NT2/D1 (cell line): ENCODE measurements around the gene RPTOR.

ENCODE experiments used
- DNase-seq: peaks from one replicate; pipeline ENCODE4 v3.0.0-alpha.2; 2011; ENCODE audit warnings: low read depth, low spot score
- H3K27me3 ChIP-seq: 2 replicates; pipeline ENCODE4 v1.6.0; 2011; ENCODE audit warnings: mild to moderate bottlenecking; ENCODE audit not compliant: insufficient read length, insufficient read depth
- H3K36me3 ChIP-seq: 2 replicates; pipeline ENCODE4 v1.6.1; 2011; ENCODE audit warnings: mild to moderate bottlenecking, low read length, mixed read lengths; ENCODE audit not compliant: insufficient read depth, insufficient read length
- H3K4me1 ChIP-seq: 2 replicates; pipeline ENCODE4 v1.5.1; 2011; ENCODE audit not compliant: insufficient read depth, insufficient read length
- H3K4me3 ChIP-seq: 2 replicates; pipeline ENCODE4 v1.5.1; 2011; ENCODE audit warnings: low read depth; ENCODE audit not compliant: insufficient read length
- H3K9ac ChIP-seq: 2 replicates; pipeline ENCODE4 v1.6.0; 2011; ENCODE audit warnings: low read depth; ENCODE audit not compliant: insufficient read length
- H3K9me3 ChIP-seq: 2 replicates; pipeline ENCODE4 v1.5.1; 2011; ENCODE audit warnings: mild to moderate bottlenecking, low read length; ENCODE audit not compliant: insufficient read depth
- SUZ12 ChIP-seq: IDR thresholded peaks from 2 replicates; pipeline ENCODE4 v1.6.1; 2011; ENCODE audit not compliant: insufficient read length, insufficient read depth; ENCODE audit errors: extremely low read depth
- YY1 ChIP-seq: IDR thresholded peaks from 2 replicates; pipeline ENCODE4 v1.6.1; 2011; ENCODE audit not compliant: insufficient read length, insufficient read depth
- ZNF274 ChIP-seq: IDR thresholded peaks from 2 replicates; pipeline ENCODE4 v1.6.1; 2011; ENCODE audit warnings: mild to moderate bottlenecking, low read depth, low read length

RPTOR gene

GRCh38 chr17:80544655-80545498 is at the start of gene RPTOR:
Gene RPTOR, plus strand, starts transcription at chr17:80544838. Its CDS starts 792 bp downstream, at chr17:80545630.
- Histone ChIP-seq H3K27me3 (no peaks in the 10 kb centered on the region), H3K9me3 (no peaks in the 10 kb centered on the region), H3K9ac (peak within 1 kb of the TSS; percentile 98), H3K4me1 (peaks cover 4% of the 10 kb centered on the region), H3K36me3 (peaks cover 19% of the 10 kb centered on the region), H3K4me3 (peak within 1 kb of the TSS; percentile 95)
- no peak for TF ChIP-seq SUZ12
- peak; percentile 98 for TF ChIP-seq YY1
- TF ChIP-seq ZNF274, result no peak
- DNase-seq, result peak; percentile 80

- peaks cover 3% of the 10 kb centered on the region for H3K27me3 ChIP-seq
- H3K4me1 ChIP-seq, result peaks cover 23% of the 10 kb centered on the region
- TF ChIP-seq YY1 (no peak), SUZ12 (no peak), ZNF274 (no peak)
- no peak overlapping the region for H3K4me3 ChIP-seq
- H3K36me3 ChIP-seq, result no peaks in the 10 kb centered on the region
- no peak for DNase-seq
- no peak overlapping the region for H3K9ac ChIP-seq
- H3K9me3 ChIP-seq, result no peaks in the 10 kb centered on the region
These were observed 46.9 kb upstream of the RPTOR start for GRCh38 chr17:80497726-80498241.

GRCh38 chr17:80498242-80498919 is 46.3 kb upstream of the RPTOR start:
- DNase-seq, result no peak
- Histone ChIP-seq H3K4me3 (no peak overlapping the region), H3K9me3 (no peaks in the 10 kb centered on the region), H3K9ac (no peak overlapping the region), H3K27me3 (peaks cover 3% of the 10 kb centered on the region), H3K36me3 (no peaks in the 10 kb centered on the region), H3K4me1 (peaks cover 21% of the 10 kb centered on the region)
- TF ChIP-seq SUZ12, result no peak
- TF ChIP-seq ZNF274, result no peak
- no peak for TF ChIP-seq YY1

DNA sequence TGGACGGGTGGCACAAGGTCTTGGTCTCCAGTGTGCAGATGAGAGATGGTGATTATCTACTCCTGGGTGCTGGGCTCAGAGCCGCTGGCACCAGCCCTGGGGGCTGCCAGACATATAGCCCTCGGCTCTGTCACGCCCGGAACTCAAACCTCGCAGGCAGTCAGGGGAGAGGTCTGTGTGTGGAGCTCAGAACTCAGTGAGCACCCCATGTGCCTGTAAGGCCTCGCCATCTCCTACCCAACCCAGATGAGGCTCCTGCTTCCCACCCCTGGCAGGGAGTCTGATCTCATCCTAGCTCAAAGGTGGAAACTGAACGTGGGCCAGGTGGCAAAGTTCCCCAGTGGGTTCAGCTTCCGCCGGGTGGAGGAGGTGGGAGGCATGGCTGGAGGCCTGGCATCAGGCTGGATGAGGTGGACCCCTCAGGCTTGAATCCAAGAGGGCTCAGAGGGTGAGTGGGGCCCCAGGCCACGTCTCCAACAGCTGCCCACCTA is 45.7 kb upstream of the RPTOR start:
- DNase-seq, result no peak
- H3K27me3 ChIP-seq, result peaks cover 7% of the 10 kb centered on the region
- H3K9me3 ChIP-seq, result no peaks in the 10 kb centered on the region
- peaks cover 20% of the 10 kb centered on the region for H3K4me1 ChIP-seq
- no peak overlapping the region for H3K4me3 ChIP-seq
- TF ChIP-seq YY1, result no peak
- TF ChIP-seq SUZ12, result no peak
- TF ChIP-seq ZNF274, result no peak
- H3K36me3 ChIP-seq, result no peaks in the 10 kb centered on the region
- H3K9ac ChIP-seq, result no peak overlapping the region

DNA sequence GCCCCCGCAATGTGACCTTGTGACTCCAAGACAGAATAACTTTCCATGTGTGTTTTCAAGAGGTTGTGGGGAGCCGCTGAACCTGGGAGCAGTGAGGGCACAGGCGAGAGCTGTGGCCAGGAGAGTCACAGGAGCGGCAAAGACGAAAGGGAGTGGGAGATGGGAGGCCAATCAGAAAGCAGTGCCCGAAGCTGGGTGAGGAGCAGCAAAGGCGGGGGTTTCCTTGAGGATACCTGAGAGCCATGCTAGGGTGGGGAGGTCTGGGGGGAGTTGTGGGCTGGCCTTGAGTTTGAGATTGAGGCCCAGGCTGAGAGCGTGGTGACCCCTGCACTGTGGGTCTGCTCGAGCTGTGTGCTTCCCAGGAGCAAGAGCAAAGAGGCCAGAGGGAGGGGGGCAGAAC is 45.1 kb upstream of the RPTOR start:
- H3K9me3 ChIP-seq, result no peaks in the 10 kb centered on the region
- peaks cover 20% of the 10 kb centered on the region for H3K4me1 ChIP-seq
- H3K27me3 ChIP-seq, result peaks cover 13% of the 10 kb centered on the region
- no peak overlapping the region for H3K9ac ChIP-seq
- TF ChIP-seq YY1 (no peak), SUZ12 (no peak), ZNF274 (no peak)
- no peak overlapping the region for H3K4me3 ChIP-seq
- H3K36me3 ChIP-seq, result no peaks in the 10 kb centered on the region
- no peak for DNase-seq

GRCh38 chr17:80499961-80500665 is 44.5 kb upstream of the RPTOR start:
- no peak overlapping the region for H3K4me3 ChIP-seq
- no peaks in the 10 kb centered on the region for H3K36me3 ChIP-seq
- TF ChIP-seq SUZ12, result no peak
- TF ChIP-seq YY1, result no peak
- no peak for TF ChIP-seq ZNF274
- H3K27me3 ChIP-seq, result peaks cover 15% of the 10 kb centered on the region
- no peak for DNase-seq
- no peaks in the 10 kb centered on the region for H3K9me3 ChIP-seq
- H3K4me1 ChIP-seq, result peaks cover 20% of the 10 kb centered on the region
- H3K9ac ChIP-seq, result peak overlapping the region; percentile 27
